GM18498 (cell line): ENCODE data around the gene CSTF3.
"Not testable (repeated sequence)": the region's sequence is repeated elsewhere in the genome, so short reads cannot be mapped to it uniquely, and the experiment has no call there.

ENCODE experiments used
- ATAC-seq: cut with Tn5 transposase; IDR thresholded peaks from one replicate; pipeline ENCODE4 v1.9.1; 2021; ENCODE audit warnings: mild to moderate bottlenecking, moderate library complexity; ENCODE audit not compliant: unreplicated experiment

CSTF3 gene

DNA sequence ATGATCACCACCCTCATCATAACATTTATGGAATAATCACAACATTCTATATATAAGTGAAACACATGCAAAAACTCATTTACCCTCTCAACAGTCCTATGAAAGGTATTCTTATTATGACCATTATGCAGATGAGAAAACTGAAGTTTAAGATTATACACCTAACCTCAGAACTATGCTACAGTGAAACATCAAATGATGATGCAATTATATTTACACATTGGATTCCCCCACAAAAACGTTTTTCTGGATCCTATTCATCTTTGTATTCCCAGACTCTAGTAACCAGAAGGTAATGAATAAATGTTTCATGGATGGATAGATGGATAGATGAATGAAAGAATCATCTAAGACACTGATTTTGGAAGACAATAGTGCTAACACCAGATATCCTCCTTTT is 67.1 kb downstream of the CSTF3 start:
- no peak for ATAC-seq

DNA sequence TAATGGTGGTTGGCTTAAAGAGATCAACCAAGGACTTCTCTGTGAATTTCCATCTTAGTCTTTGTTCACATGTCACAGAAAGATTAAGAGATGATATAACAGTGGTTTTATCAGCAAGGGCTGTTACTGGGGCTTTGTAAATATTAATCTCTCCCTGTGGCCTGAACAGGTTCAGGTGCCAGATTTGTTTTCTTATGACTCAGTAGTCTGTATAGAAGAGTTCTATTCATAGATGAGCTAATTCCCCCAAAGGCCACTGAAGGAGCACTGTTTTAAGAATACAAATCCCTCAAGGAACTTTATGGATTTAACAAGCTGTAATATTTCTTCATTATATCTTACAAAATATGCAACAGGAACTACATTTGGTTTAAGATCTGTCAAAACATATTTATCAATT is 71.5 kb downstream of the CSTF3 start:
- ATAC-seq = no peak

DNA sequence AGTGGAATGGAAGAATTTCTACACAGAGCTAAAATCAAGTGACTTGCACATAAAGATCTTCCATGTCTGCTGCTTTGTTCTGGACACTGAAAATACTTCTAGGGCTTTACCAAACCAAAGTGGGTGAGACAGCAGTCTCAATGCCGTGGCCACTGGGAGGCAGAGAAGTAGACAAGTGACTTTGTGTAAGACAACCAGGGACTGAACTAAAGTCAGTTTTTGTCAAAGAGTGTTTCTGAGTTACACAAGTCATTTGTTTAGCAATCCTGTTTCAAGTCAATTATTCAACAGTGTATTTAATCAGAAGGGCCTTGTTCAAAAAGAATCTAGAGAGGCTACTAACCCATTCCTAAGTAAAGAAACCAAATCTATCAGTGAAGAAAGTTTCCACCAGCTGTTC is 75.3 kb downstream of the CSTF3 start:
- ATAC-seq = no peak

DNA sequence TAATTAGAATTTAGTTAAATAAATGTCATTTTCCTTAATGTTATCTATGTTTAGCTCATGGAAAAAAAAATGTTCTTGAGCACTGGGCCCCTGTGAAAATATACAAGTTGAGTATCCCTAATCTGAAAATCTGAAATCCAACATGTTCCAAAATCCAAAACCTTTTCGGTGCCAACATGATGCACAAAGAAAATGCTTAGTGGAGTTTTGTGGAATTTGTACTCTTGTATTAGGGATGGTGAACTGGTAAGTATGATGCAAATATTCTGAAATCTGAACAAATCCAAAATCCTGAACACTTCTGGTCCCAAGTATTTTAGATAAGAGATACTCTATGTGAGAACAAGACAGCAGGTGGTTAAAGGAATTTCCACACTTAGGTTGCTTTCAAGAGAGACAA is 77.4 kb downstream of the CSTF3 start:
- no peak for ATAC-seq

DNA sequence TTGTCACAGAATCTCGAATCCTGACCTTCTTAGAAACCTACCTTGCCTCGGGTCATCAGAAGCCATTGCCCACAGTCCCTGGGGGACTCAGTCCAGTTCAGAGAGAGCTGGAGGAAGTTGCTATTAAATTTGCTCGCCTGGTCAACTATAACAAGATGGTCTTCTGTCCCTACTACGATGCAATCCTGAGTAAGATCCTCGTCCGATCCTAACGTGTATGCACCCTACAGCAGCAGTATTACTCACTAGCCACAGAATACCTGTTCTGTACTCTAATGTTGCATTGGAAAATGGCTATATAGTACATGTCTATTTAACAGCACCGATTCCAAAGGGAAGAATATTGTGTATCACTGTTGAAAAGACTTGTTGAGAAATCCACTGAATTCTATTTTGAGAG is 88.8 kb downstream of the CSTF3 start:
- ATAC-seq = no peak

DNA sequence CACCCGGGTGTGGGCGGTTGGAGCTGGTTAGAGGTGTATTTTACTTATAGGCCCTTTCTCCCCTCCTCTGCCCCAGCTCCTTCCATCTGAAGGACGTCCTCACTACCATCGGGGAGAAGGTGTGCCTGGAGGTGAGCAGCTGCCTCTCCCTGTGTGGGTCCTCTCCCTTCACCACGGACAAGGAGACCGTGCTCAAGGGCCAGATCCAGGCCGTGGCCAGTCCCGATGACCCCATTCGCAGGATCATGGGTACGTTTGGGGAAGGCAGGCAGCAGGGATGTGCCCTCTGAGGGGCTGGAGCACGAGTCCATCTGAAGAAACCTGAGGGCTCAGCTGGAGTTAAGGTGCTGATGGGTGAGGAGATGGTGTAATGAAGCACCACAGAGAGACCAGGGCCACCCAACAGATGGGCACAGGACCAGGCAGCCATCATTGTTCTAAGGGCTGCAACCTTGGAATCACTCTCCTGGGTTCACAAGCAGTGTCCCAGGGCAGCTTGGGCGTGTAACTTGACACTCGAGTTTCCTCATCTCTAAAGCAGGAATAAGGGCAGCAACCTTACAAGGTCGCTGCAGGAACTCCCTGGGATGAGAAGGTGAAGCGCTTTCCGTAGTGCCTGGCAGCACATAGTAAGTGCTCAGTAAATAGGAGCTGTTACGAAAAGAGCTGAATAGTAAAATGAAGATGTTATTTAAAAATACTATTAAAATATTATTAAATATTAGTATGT is 92.5 kb downstream of the CSTF3 start:
- ATAC-seq = no peak

DNA sequence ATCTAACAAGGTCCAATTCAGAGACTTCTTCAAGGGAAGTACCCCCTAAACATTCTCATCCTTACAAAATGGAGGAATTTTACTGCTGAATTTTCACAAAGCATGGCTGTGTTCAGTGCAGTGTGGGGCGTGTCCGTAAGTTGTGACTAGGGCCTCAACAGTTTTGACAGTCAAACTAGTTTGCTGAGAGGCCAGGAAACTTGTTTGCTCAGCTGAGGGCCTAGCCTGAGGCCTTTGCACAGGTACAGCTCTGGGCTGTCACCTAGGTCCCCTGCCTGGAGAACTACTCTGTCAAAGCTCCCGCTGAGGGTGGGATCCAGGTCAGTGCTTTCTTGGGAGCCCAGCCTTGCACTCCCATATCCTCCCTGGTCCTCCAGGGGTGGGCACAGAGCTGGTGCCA is 94.0 kb downstream of the CSTF3 start:
- no peak for ATAC-seq

DNA sequence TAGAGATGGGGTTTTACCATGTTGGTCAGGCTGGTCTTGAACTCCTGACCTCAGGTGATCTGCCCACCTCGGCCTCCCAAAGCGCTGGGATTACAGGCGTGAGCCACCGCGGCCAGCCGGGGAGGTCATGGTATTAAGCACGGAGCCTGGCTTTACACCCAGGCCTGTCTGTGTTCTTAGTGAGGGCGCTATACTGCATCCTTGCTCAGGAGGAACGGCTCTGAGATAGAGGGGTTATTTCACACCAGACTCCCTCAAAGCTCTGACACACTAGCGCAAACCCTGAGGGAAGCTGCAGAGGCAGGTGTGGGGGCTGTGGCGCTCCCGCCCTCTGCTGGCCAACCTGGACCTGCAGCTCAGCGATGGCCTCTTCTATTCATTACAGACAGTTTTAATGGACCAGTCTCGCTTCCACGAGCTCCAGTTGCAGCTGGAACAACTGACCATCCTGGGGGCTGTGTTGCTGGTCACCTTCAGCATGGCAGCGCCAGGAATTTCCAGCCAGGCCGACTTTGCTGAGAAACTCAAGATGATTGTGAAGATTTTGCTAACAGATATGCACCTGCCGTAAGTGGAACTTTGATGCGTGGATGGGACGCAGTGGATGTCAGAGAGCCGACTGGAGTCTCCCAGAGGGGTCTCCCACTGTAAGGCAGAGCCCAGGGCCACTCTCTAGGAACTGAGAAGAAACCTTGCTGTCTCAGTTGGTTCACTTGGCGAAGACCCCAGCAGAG is 95.7 kb downstream of the CSTF3 start:
- ATAC-seq = no peak

DNA sequence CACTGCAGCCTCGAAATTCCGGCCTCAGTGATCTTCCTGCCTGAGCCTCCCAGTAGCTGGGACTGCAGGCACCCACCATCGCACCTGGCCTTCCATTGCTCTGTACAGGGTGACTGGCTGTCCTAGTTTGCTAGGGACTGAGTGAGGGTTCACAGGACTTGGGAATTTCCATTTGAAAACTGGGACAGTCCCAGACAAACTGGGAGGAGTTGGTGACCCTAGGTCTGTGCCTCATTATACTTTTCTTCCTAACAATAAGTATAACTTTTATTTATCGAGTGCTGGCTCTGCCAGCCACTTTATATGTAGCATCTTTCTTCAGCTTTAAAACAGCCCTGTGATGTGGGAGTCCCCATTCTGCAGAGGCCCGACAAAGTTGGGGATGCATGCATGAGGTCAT is 96.4 kb downstream of the CSTF3 start:
- ATAC-seq = no peak

DNA sequence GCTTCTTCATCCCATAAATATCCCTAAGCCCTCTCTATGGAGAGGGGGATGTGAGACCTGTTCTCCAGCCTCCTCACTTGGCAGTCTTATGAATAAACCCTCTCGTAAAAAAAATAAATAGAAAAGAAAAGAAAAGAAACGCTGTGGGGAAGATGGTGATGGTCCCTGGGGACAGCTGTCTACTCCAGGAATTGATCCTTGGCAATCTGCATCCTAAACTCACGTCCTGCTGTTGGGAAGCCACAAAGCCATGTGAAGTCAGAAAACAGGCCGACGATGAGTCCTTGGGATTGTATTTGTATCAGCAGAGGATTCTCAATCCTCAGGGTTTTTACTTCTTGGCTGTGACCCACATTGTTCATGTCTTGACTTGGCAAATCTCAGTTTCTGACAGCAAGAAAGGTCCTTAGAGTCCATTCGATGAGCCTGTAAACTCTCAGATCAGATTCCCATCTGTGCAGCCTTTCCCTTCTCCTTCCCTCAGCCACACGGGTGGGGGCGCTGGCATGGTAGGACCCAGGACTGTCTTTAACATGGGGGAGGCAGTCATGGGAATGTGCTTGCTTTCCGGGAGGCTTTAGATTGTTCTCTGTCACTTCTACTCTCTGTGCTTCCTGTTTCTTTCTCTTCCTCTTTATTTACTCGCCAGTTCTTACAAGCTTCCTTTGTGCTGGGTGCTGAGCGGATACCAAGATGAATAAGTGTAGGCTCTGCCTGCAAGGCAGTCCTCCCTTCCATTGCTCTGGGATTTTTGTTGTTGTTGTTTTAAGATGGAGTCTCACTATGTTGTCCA is 97.1 kb downstream of the CSTF3 start:
- ATAC-seq = no peak

DNA sequence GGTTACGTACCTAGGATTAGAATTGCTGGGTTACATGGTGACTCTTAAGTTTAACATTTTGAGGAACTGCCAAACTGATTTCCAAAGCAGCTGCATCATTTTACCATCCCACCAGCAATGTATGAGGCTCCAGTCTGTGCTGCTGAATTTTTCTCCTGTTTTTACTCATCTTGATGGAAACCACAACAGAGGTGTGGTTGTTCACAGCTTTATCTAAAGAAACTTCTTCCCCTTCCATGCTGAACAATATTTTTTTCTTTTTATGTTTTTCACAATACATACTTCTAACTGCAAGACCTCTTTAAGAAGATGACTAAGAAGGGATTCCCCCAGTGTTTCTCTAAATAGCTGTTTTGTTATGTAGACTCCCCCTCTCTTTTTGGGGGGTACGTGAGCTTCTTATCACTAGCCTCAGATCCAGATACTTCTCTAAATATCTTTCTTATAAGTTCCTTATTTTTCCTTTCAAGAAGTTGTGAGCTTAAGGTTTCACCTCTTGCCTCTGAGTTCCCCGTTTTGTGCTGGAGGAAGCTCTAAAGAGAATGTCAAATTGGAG is 97.9 kb downstream of the CSTF3 start:
- peak; percentile 45 for ATAC-seq

DNA sequence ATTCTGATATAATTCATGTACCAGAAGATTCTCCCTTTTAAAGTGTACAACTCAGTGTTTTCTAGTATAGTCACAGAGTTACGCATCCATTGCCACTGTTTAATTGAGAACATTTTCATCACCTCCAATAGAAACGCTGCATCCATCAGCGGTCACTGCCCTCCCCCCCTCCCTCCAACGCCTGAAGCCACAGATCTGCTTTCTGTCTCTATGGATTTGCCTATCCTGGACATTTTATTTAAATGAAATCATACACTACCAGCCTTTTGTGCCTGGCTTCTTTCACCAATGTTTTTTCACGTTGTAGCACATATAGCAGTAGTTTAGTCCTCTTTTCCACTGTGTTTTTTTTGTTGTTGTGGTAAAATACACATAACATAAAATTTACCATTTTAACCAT is 99.1 kb downstream of the CSTF3 start:
- ATAC-seq = no peak

DNA sequence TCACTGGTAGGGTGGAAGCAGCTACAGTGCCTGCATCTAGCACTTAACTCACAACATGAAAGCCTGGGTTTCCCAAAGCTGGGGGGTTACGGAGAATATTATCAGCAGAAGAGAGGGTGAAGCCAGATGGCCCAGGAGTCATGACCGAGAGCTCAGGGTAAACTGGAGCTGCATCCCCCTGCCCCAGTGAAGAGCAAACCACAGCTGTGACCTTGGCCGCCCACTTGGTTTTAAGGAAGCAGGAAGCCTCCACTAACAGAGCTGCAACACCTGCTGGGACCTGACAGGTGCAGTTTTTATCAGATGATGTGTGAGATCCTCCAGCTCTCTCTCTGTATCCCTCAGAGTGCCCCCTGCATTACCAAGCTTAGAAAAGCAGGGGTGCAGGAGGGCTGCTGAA is 101.0 kb downstream of the CSTF3 start:
- no peak for ATAC-seq

DNA sequence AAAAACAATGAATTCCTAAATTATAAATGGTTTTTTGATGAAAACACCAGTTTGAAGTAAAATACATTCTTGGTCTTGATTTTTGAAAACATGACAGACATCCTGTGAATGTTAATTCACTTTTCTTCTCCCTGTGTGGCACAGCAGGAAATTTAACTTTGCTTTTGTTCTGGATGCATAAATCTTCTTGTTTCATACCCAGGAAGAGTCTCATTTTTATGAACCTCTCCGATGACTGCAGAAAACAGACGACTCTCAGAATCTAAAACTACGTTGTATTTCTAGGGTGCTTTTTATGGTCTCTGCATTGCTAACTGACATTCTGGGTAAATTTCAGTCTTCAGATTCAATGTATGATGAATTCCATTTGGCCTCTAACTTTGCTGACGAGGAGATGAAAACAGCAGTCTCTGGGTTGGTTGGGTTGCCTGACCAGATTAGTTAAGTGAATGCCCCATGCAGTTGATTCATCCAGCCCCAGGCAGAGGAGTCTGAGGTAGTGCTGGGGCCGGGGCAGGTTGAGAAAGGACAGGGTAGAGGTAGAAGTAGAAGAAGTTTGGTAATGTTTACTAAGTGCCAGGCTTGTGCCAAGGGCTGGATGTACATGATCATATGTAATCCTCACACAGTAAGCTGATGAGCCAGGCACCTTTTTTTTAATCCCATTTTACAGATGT is 101.8 kb downstream of the CSTF3 start:
- no peak for ATAC-seq

DNA sequence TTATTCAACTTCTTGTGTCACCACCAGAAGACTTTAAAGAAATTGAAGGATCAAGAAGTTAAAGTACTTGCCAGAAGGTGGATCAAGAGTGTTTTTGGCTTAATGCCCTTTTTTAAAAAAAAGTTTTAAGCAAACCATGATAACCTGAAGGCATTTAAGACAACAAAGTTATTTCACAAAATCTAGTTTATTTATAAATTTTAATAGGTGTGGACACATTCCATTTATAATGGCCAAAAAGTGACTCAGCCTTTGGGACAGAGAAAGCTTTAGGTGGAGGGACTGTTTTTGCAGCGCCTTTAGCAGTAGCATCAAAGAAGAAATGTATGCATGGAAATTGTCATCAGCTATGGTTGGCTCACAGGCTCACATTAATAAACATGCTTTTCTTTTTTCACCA is 104.0 kb downstream of the CSTF3 start:
- no peak for ATAC-seq

DNA sequence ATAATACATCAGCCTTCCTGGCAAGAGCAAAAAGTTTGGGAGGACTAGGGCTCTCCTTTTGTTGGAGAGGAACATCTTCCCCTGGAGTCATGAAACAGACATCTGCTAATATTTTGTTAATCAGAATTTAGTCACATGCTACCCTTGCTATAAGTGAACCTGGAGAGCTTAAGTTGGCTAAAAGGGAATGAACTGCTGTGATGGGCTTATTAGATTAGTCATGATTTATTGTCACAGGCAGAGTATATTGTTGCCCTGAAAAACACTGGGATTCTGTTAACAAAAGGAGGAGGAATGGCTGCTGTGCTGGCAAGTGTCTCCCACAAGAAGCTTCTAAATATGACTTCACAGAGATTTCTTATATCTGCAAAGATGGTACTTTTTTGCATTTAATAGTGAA is 105.9 kb downstream of the CSTF3 start:
- ATAC-seq = no peak

DNA sequence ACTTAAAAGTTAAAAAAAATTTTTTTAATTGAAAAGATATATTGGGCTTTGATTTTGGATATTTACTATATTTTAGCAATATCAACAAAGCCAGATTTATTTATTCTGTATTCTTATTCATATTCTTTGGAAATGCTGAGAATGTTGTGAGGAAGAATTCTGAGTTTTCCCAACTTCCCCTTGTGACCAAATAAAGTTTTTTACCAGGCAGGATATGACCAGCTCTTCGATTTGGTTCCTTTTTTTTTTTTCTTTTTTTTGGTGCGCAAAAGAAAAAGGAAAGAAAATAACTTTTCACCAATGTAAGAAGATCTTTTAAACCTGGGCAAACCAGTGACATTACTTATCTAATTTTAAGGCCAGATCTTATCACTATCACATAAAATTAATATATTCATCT is 109.0 kb downstream of the CSTF3 start:
- ATAC-seq = no peak

DNA sequence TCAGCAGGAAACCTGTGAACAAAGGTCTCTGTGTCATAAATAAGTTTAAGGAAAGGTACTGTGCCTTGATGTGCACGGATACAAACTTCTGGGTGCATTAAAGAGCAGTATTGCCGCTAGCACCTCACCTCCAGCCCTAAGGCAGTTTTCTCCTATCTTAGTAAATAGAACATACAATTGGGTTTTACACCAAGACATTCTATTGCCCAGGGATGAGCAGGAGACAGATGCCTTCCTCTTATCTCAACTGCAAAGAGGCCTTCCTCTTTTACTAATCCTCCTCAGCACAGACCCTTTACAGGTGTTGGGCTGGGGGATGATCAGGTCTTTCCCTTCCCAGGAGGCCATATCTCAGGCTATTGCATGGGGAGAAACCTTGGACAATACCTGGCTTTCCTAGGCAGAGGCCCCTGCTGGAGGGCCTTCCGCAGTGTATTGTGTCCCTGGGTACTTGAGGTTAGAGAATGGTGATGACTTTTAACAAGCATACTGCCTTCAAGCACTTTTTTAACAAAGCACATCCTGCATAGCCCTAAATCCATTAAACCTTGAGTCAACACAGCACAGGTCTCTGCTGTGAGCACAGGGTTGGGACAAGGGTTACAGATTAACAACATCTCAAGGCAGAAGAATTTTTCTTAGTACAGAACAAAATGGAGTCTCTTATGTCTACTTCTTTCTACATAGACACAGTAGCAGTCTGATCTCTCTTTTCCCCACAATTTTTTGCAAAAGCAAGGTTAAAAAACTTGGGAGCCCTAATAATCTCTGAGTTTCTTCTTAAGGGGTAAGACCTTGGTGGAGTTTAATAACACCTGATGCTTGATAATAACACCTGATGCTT is 111.5 kb downstream of the CSTF3 start:
- ATAC-seq = not testable (repeated sequence)

DNA sequence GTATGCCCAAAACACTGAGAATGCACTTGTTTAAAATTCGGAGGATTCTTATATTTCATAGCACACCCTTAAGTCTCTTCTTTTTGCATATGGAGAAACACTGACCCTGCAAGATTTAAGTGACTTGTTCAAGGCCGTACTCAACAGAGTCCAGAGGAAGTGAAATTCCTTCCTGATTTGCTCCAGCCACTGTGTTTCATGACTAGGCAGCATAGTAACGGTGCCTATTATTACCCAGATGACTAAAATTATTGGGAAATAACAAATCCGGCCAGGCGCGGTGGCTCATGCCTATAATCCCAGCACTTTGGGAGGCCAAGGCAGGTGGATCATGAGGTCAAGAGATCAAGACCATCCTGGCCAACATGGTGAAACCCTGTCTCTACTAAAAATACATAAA is 112.6 kb downstream of the CSTF3 start:
- not testable (repeated sequence) for ATAC-seq
